Activated CD4-positive, alpha-beta T cell treated with anti-CD3 and anti-CD28 coated beads, Interleukin-2, Interleukin-4, amounts not matched to agents 100 ng/mL and 50 ng/mL, durations not matched to agents 16 hours and 8 hours (primary cell): Measurements from ENCODE around the gene ZNF777.
"Not testable (repeated sequence)": the region's sequence is repeated elsewhere in the genome, so short reads cannot be mapped to it uniquely, and the experiment has no call there.

ENCODE experiments used
- DNase-seq: peaks from one replicate; pipeline ENCODE4 v3.0.0-alpha.2; 2020; ENCODE audit warnings: low spot score

ZNF777 gene

DNA sequence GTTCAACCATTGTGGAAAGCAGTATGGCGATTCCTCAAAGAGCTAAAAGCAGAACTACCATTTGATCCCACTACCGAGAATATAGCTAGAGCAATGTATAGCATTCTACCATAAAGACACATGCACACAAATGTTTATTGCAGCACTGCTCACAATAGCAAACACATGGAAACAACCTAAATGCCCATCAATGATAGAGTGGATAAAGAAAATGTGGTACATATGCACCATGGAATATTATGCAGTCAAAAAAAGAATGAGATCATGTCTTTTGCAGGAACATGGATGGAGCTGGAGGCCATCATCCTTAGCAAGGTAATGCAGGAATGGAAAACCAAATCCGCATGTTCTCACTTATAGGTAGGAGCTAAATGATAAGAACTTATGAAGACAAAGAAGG, 47.8 kb downstream of the ZNF777 start:
- not testable (repeated sequence) for DNase-seq

DNA sequence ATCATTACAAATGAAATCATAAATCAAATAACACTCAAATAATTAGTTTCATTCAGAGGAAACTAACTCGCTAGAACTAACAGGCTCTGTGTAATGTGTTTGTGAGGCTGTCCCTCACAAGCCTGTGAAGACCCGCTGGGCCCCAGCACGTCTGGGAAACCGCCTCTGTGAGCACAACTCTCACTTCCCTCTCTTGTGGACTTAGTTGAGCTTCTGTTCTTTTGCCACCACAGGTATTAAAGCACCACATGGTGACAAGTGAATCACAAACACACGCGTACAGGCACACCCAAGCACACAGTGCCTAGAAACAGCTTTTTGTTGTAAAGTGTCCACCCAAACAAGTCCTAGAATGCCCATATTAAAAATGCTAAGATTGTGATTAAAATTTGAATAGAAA, 51.0 kb downstream of the ZNF777 start:
- no peak for DNase-seq

DNA sequence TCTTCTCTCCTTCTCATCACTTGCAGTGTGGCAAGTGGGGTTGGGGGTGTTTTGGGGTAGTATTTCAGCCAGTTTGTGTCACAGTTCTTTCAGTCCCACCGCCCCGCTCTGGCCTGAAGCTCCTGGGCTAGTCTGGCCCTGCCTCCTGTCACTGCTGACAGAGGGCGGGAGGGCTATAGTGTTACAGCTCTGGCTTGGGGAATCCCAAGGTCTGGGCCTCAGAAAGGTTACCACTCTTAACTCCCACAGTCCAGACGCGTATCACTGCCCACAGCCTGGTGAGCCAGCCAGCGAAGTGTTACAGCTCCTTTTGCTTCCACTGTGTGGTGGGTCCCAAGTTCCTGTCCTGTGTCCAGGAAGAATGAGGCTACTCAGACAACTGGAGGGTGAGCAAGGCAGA, 56.0 kb downstream of the ZNF777 start:
- no peak for DNase-seq

DNA sequence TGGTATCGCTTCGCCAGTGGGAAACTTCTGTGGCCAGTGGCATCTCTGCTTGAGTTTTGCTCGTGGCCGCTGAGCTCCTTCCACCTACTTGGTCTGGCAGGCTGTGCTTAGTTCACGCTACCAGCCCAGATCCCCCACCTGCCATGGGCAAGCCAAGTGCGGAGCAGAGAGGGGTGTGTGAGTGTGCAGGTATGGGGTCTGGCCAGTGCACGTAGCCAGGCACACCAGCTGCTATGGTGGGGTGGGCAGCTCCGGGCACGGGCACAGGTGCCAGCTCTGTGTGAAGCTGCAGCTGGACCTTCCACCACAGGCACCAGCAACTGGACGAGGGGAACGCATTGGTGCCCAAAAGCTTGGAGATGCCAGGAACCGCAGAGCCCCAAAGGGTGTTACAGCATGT, 56.5 kb downstream of the ZNF777 start:
- no peak for DNase-seq

DNA sequence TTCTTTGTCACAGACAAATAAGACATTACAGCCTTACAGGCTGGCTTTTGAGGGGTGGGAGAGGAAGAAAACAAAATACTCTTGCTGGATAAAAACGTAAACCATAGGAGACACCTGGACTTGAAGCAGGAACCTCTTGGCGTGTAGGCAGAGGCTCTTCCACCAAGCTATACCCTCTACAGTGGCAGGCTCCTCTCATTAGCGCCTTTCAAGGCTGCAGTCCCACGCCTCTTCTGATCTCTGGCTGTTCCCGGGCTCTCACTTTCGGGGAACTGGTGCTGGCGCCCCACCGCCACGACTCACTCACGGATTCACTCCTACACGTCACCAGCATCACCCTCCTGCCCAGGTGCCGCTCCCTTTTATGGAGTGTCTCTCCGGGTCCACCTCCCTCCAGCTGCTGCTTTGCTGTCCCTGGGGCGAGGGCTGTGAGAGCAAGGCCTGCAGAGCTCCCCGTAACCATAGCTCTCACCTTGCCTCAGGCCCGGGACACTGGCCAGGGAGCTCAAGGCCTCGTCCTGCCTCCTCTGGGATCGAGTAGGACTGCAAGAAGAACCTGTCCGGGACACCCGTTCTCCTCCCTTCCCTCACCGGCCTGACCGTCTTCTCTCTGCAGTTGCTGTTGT, 62.6 kb downstream of the ZNF777 start:
- no peak for DNase-seq

DNA sequence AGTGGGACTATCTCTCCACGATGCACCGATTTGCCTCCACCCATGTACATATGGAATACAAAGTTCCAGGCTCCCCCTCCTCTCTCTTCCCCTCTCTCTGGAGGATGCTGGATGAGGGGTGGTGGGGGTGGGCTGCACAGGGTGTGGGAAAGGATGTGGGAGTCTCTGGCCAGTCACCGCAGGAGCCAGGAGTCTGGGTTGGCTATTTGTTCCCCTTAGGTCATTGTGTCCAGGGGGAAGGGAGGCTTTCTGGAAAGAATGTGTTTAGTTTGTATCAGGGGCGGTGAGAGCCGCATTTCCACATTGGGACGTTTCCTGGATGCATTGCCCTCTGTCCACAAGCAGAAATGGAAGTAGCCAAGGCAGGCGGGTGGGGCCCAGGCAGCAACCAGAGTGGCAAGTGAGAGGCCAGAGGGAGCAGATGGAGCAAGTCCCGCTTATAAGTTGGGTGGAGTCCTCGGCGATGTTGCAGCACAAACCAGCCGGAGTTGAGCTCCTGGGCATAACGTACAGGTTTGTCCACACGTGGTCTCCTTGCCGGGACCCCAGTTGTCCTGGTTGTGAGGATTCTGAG, 63.3 kb downstream of the ZNF777 start:
- DNase-seq: no peak

DNA sequence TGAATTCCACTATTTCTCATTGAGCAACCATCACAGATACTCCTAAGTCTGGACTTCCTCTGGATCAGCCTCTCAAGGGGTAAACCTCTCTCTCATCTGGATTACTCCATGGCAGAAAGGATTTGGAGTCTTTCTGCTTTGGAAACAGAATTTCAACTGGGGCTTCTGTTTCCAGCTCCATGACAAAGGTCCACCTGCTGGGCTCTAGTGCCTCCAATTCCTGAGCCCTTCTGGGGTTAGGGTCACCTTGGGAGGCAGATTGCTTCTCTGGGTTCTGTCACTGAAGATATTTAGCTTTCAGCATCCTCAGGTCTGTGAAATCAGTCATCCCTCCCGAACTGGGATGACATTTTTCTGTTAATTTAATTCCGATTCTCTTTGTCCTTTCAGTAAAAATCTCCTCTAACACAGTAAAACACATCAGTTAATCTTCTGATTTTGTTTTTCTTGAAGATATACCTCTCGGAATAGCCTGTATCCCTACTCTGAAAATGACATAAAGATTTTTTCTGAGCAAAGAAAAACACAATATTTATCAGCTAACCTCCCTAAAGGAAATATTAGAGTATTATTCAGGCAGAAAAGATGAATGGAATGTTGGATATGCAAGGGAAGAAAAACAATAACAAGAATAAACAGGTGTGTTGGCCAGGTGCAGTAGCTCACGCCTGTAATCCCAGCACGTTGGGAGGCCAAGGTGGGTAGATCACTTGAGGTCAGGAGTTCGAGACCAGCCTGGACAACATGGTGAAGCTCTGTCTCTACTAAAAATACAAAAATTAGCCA, 72.1 kb downstream of the ZNF777 start:
- DNase-seq: not testable (repeated sequence)

DNA sequence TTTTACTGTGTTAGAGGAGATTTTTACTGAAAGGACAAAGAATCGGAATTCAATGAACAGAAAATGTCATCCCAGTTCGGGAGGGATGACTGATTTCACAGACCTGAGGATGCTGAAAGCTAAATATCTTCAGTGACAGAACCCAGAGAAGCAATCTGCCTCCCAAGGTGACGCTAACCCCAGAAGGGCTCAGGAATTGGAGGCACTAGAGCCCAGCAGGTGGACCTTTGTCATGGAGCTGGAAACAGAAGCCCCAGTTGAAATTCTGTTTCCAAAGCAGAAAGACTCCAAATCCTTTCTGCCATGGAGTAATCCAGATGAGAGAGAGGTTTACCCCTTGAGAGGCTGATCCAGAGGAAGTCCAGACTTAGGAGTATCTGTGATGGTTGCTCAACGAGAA, 74.3 kb downstream of the ZNF777 start:
- DNase-seq: not testable (repeated sequence)

DNA sequence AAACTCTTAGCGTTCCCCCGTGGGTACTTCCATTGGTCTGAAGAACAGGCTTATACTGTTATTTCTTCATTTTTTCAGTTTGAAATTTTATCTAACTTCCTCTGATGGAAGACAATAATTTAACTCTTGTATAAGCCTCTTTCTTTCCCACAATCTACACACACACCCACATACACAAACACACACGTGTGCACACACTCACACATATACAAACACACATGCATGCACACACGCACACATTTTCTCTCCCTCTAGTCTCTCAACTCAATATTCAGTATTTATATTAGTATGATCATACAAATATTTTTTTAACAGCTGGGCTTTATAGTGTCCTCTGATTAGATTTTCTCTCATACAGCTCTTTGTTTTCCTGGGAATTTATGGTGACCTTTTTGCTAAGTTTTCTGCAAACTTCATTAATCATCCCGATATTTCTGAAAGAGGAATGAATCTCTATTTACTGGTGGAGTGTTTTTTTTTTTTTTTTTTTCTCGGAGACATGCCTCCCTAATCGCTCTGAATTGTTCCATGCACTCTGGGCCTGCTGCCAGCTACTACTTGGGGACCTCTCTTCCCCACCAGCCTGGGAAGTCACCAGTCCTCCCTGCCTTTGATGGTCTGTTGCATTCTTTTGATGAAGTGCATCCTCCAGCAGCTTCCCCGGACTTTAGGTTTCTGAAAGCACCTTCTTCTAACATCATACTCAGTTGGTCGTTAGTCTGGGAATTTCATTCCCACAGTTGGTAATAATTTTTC, 75.5 kb downstream of the ZNF777 start:
- no peak for DNase-seq
